Panc1 (cell line): Measurements from ENCODE around the gene PPFIA4. TPM values are rescaled to one million over a fixed set of nuclear protein-coding genes. Genes with fewer than 3 reads are reported as not detected.

Experiments used
- ATAC-seq: fragments of 200-7000 bp; cut with Tn5 transposase; 2 replicates; pipeline ENCODE4 v1.9.1; 2020; ENCODE audit warnings: mild to moderate bottlenecking, moderate library complexity
- BruUV-seq: library from RNA; stranded (reverse); fragments of 400-500 nt; replicated peaks from 2 replicates; lab custom pipeline; 2021; lab: Mats Ljungman, UMichigan
- CTCF ChIA-PET: fragments of 300-600 bp; sonication (Branson Sonifier 250); formaldehyde crosslinking; loops from one replicate; lab custom pipeline; 2022; ENCODE audit warnings: antibody characterized with exemption; lab: Charles Lee
- POLR2A ChIA-PET: fragments of 300-600 bp; sonication (Branson Sonifier 250); formaldehyde crosslinking; loops from one replicate; lab custom pipeline; 2022; ENCODE audit warnings: antibody characterized with exemption; lab: Charles Lee
- DNase-seq: peaks from one replicate; pipeline ENCODE4 v3.0.0-alpha.2; 2010; ENCODE audit warnings: low read depth, low spot score
- H3K27ac ChIP-seq: 2 replicates; pipeline ENCODE4 v1.5.1; 2011; ENCODE audit warnings: mild to moderate bottlenecking, low read length, inconsistent platforms
- H3K27me3 ChIP-seq: fragments of 200-500 bp; sonication (Bioruptor generic); 2 replicates; pipeline ENCODE4 v1.6.0; 2014; ENCODE audit warnings: low read length, inconsistent platforms; ENCODE audit not compliant: control insufficient read depth, insufficient read depth
- H3K36me3 ChIP-seq: fragments of 200-500 bp; sonication (Bioruptor generic); 2 replicates; pipeline ENCODE4 v1.5.1; 2014; ENCODE audit warnings: inconsistent platforms, mild to moderate bottlenecking, low read length, moderate library complexity; ENCODE audit not compliant: control insufficient read depth, insufficient read depth
- H3K4me1 ChIP-seq: 2 replicates; pipeline ENCODE4 v1.5.1; 2011; ENCODE audit warnings: inconsistent platforms, mild to moderate bottlenecking, low read length, moderate library complexity; ENCODE audit not compliant: control insufficient read depth, insufficient read depth
- H3K4me3 ChIP-seq, 2 experiments: 2 replicates each; pipeline ENCODE4 v1.5.1; 2011 to 2012; ENCODE audit warnings: low read depth in 2 of 2, low read length in 2 of 2, mild to moderate bottlenecking in 2 of 2, inconsistent platforms in 1 of 2, moderate library complexity in 1 of 2
- H3K9me3 ChIP-seq: fragments of 200-500 bp; sonication (Bioruptor generic); 2 replicates; pipeline ENCODE4 v1.5.1; 2014; ENCODE audit warnings: low read depth, mild to moderate bottlenecking, inconsistent platforms, low read length, moderate library complexity; ENCODE audit not compliant: control insufficient read depth, insufficient read depth
- CTCF ChIP-seq: fragments of 450-650 bp; IDR thresholded peaks from 2 replicates; pipeline ENCODE4 v1.5.1; 2017; ENCODE audit warnings: mild to moderate bottlenecking
- POLR2AphosphoS5 ChIP-seq: IDR thresholded peaks from 2 replicates; pipeline ENCODE4 v1.6.1; 2012; ENCODE audit warnings: mild to moderate bottlenecking, low read depth, low read length, moderate library complexity
- REST ChIP-seq, 2 experiments: IDR thresholded peaks; 2 replicates each; pipeline ENCODE4 v1.6.1; 2011 to 2012; ENCODE audit warnings: low read depth in 2 of 2, control low read depth in 1 of 2, low read length in 1 of 2, mild to moderate bottlenecking in 1 of 2, moderate library complexity in 1 of 2; ENCODE audit not compliant: insufficient read depth in 1 of 2
- SIN3A ChIP-seq: IDR thresholded peaks from 2 replicates; pipeline ENCODE4 v1.6.1; 2012; ENCODE audit warnings: low read depth, mild to moderate bottlenecking, low read length, moderate library complexity, borderline replicate concordance; ENCODE audit not compliant: insufficient read depth
- TCF7L2 ChIP-seq: IDR thresholded peaks from 2 replicates; pipeline ENCODE4 v1.6.1; 2011; ENCODE audit warnings: mild to moderate bottlenecking, low read depth, low read length, inconsistent platforms
- in situ Hi-C: cut with HindIII; loops from 2 replicates; pipeline ENCODE4 v1.10.0; 2016; ENCODE audit warnings: low sequenced_read_pairs, low pct_unique_long_range_greater_than_20kb
- intact Hi-C: fragments of 100-400 bp; cut with micrococcal nuclease; formaldehyde crosslinking; loops from one replicate; pipeline ENCODE4 v1.10.0; 2022; ENCODE audit not compliant: unreplicated experiment
- total RNA-seq: library from RNA; stranded (reverse); gene quantifications from one replicate; pipeline ENCODE4 v1.2.1, GENCODE V29; 2021; ENCODE audit not compliant: unreplicated experiment

The PPFIA4 gene
- total RNA-seq, 1 experiment from 2014 or later: 1.9 TPM

- ChIA-PET POLR2A (no interaction called here), CTCF (interaction anchor here (1.0 kb wide), 1 partner anchor 8 kb away, joined by 4 read pairs; no protein-coding TSS in a partner anchor)
- Histone ChIP-seq H3K27me3 (peaks cover 7% of the 10 kb centered on the region), H3K4me1 (peaks cover 28% of the 10 kb centered on the region), H3K27ac (no peak overlapping the region), H3K9me3 (no peaks in the 10 kb centered on the region), H3K36me3 (no peaks in the 10 kb centered on the region), H3K4me3 (no peak overlapping the region)
- ATAC-seq (no peak), DNase-seq (no peak)
- peak; percentile 66; the same call in 1 of the 2 replicates for TF ChIP-seq CTCF
- no peak for TF ChIP-seq SIN3A
- no peak for TF ChIP-seq POLR2AphosphoS5
- BruUV-seq: no TSS peak
- intact Hi-C loops (no loop called here), in situ Hi-C loops (no loop called here)
Measured at GRCh38 chr1:203126151-203126865, 100.0 kb downstream of the PPFIA4 start.

GRCh38 chr1:203126866-203127665 is 100.8 kb downstream of the PPFIA4 start:
- H3K36me3 ChIP-seq: no peaks in the 10 kb centered on the region
- peak overlapping the region; percentile 39 to 58 for H3K4me3 ChIP-seq
- ChIA-PET POLR2A (no interaction called here), CTCF (interaction anchor here (0.8 to 1.4 kb wide), 4 partner anchors 9 to 75 kb away, joined by 3 to 5 read pairs (median 4); no protein-coding TSS in a partner anchor)
- intact Hi-C loops (no loop called here), in situ Hi-C loops (no loop called here)
- H3K27me3 ChIP-seq: peaks cover 7% of the 10 kb centered on the region
- BruUV-seq: no TSS peak
- H3K27ac ChIP-seq: no peak overlapping the region
- TF ChIP-seq TCF7L2 (no peak), CTCF (no peak), POLR2AphosphoS5 (no peak), REST (IDR thresholded peaks at IDR 0.05; ENCODE audit: insufficient read depth in 1 of 2, low read depth in 2 of 2, low read length in 1 of 2) (no peak), SIN3A (no peak)
- peaks cover 28% of the 10 kb centered on the region for H3K4me1 ChIP-seq
- ATAC-seq (no peak), DNase-seq (no peak)
- H3K9me3 ChIP-seq: no peaks in the 10 kb centered on the region
